Osteocyte (in vitro differentiated cells): ENCODE data around the gene TTLL12. TPM values are rescaled to one million over a fixed set of nuclear protein-coding genes. Genes with fewer than 3 reads are reported as not detected.

ENCODE experiments used
- DNase-seq: peaks from one replicate; pipeline ENCODE4 v3.0.0; 2021; ENCODE audit warnings: mixed read lengths; ENCODE audit not compliant: unreplicated experiment; ENCODE audit errors: extremely low spot score
- H3K27ac Mint-ChIP-seq: one replicate; pipeline ENCODE4 v1.8.0; 2021; ENCODE audit warnings: mild to moderate bottlenecking, mixed read lengths; ENCODE audit not compliant: unreplicated experiment
- H3K27me3 Mint-ChIP-seq: one replicate; pipeline ENCODE4 v1.8.0; 2021; ENCODE audit warnings: mixed read lengths; ENCODE audit not compliant: unreplicated experiment
- H3K36me3 Mint-ChIP-seq: one replicate; pipeline ENCODE4 v1.8.0; 2021; ENCODE audit warnings: mixed read lengths; ENCODE audit not compliant: unreplicated experiment
- H3K4me1 Mint-ChIP-seq: one replicate; pipeline ENCODE4 v1.8.0; 2021; ENCODE audit warnings: mixed read lengths; ENCODE audit not compliant: unreplicated experiment
- H3K4me3 Mint-ChIP-seq: one replicate; pipeline ENCODE4 v1.8.0; 2021; ENCODE audit warnings: mild to moderate bottlenecking, moderate library complexity, mixed read lengths; ENCODE audit not compliant: unreplicated experiment
- H3K9me3 Mint-ChIP-seq: one replicate; pipeline ENCODE4 v1.8.0; 2021; ENCODE audit warnings: mixed read lengths; ENCODE audit not compliant: unreplicated experiment
- CTCF ChIP-seq: fragments of 200-600 bp; sonication (generic); IDR thresholded peaks from 2 replicates; pipeline ENCODE4 v1.5.0; 2021; ENCODE audit warnings: antibody characterized with exemption, mild to moderate bottlenecking, moderate library complexity
- total RNA-seq: library from RNA; stranded (reverse); gene quantifications from 2 replicates; pipeline ENCODE4 v1.2.1, GENCODE V29; 2021

The TTLL12 gene
- total RNA-seq, 1 donor from 2014 or later: 35.6 TPM

GRCh38 chr22:43180670-43181069 lies 6.3 kb downstream of the TTLL12 start:
- Mint-ChIP-seq H3K9me3 (no peaks in the 10 kb centered on the region), H3K36me3 (peaks cover 21% of the 10 kb centered on the region), H3K4me3 (no peak overlapping the region), H3K4me1 (peaks cover 12% of the 10 kb centered on the region), H3K27me3 (no peaks in the 10 kb centered on the region), H3K27ac (no peak overlapping the region)
- TF ChIP-seq CTCF: no peak
- no peak for DNase-seq

- no peak overlapping the region for H3K4me3 Mint-ChIP-seq
- no peak overlapping the region for H3K27ac Mint-ChIP-seq
- no peak for DNase-seq
- H3K9me3 Mint-ChIP-seq: no peaks in the 10 kb centered on the region
- H3K36me3 Mint-ChIP-seq: peaks cover 21% of the 10 kb centered on the region
- no peaks in the 10 kb centered on the region for H3K27me3 Mint-ChIP-seq
- no peak for TF ChIP-seq CTCF
- peaks cover 6% of the 10 kb centered on the region for H3K4me1 Mint-ChIP-seq
Measured at GRCh38 chr22:43179911-43180195, 7.1 kb downstream of the TTLL12 start.

GRCh38 chr22:43179146-43179910 lies 7.6 kb downstream of the TTLL12 start:
- no peak for TF ChIP-seq CTCF
- no peak overlapping the region for H3K27ac Mint-ChIP-seq
- H3K9me3 Mint-ChIP-seq: no peaks in the 10 kb centered on the region
- H3K36me3 Mint-ChIP-seq: peaks cover 21% of the 10 kb centered on the region
- DNase-seq: no peak
- H3K27me3 Mint-ChIP-seq: no peaks in the 10 kb centered on the region
- H3K4me1 Mint-ChIP-seq: peaks cover 1% of the 10 kb centered on the region
- H3K4me3 Mint-ChIP-seq: no peak overlapping the region

GRCh38 chr22:43177479-43177878 lies 9.5 kb downstream of the TTLL12 start:
- Mint-ChIP-seq H3K27ac (no peak overlapping the region), H3K27me3 (no peaks in the 10 kb centered on the region), H3K36me3 (peaks cover 24% of the 10 kb centered on the region), H3K4me3 (no peak overlapping the region), H3K9me3 (no peaks in the 10 kb centered on the region), H3K4me1 (no peaks in the 10 kb centered on the region)
- no peak for TF ChIP-seq CTCF
- DNase-seq: no peak

GRCh38 chr22:43176090-43176489 lies 10.8 kb downstream of the TTLL12 start:
- TF ChIP-seq CTCF: no peak
- DNase-seq: no peak
- no peaks in the 10 kb centered on the region for H3K9me3 Mint-ChIP-seq
- no peaks in the 10 kb centered on the region for H3K27me3 Mint-ChIP-seq
- no peak overlapping the region for H3K4me3 Mint-ChIP-seq
- peaks cover 24% of the 10 kb centered on the region for H3K36me3 Mint-ChIP-seq
- H3K27ac Mint-ChIP-seq: no peak overlapping the region
- H3K4me1 Mint-ChIP-seq: no peaks in the 10 kb centered on the region
